ENCODE measurements around the gene WNT7B. TPM values are rescaled to one million over a fixed set of nuclear protein-coding genes. Genes with fewer than 3 reads are reported as not detected.

Gene WNT7B
- total RNA-seq, 4 donors from 2014 or later, result not detected

DNA sequence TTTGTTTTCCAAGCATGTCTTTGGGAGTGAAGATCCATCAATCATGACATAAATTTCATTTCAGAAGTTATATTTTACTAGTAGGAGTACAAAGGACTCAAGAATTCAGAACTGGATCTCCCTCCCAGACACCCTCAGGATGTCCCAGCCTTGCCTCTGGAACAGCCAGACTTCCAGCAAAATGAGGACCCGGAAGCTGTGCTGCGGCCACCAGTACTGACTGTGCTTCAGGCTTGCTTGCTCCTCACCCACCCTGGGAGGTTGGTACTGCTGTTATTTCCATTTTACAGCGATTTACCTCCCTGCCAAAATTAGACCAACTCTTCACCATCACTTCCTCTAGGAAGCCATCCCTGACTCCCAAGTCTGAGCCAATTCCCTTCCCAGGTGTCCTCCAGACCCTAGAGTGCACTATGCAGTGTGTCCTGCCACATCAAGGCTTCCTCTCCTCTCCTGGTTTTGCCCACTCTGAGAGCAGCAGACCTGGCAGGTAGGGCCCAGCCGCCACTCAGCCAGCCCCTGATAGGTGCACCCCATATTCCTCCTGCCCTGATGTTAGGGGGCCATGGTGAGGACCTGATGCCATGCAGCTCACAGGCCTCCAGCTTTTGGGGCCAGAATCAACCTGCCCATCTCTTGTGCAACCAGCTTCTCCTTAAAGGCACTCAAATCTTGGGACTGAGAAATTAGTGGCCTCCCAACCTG is 47.3 kb upstream of the WNT7B start:
- 79 to 92% methylated on average over 2 to 4 of the region's 4 CpGs for WGBS, 2 donors (ENCODE audit: low coverage in 1 of 2)
- DNase-seq, result no peak
- in situ Hi-C loops (cut with MboI; ENCODE audit: low pct_ligation_motif_present in 1 of 4, low pct_unique_long_range_greater_than_20kb in 1 of 4, low sequenced_read_pairs in 3 of 4), result loop anchor here in 1 of 4 donors (25.0 kb wide), 1 partner anchor 288 kb away; no protein-coding TSS in a partner anchor

DNA sequence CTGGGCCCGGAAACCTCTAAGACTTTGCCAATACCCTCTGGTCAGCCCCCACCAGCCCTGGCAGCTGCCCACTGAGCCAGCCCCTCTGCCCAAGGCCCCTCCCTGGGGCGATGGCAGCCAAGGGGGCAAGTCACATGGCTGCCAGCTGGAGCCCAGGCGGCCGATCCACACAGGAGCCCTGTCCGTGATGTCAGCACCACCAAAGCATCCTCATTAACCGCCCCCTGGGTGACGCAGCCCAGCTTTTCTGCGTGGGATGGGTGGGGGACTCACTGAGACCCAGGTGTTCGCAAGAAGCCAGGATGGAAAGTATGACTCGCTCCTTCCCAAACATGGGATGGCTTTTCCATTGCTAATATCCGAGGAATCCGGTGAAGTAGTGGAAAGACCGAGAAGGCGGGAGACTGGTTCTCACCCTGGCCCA is 46.6 kb upstream of the WNT7B start:
- DNase-seq, result peak; percentile 9
- WGBS, 2 donors (ENCODE audit: low coverage in 1 of 2), result 71 to 81% methylated on average over 4 to 14 of the region's 14 CpGs
- TF ChIP-seq POLR2A (IDR thresholded peaks at IDR 0.05) (no peak), POLR2AphosphoS5 (IDR thresholded peaks at IDR 0.05) (peak in 1 of 3 donors; percentile 44)
- no peaks in the 10 kb centered on the region for H3K36me3 ChIP-seq
- no peak overlapping the region for H3K4me3 ChIP-seq
- in situ Hi-C loops (cut with MboI; ENCODE audit: low pct_ligation_motif_present in 1 of 4, low pct_unique_long_range_greater_than_20kb in 1 of 4, low sequenced_read_pairs in 3 of 4), result loop anchor here in 1 of 4 donors (25.0 kb wide), 1 partner anchor 289 kb away; no protein-coding TSS in a partner anchor
- H3K27me3 ChIP-seq, result no peaks in the 10 kb centered on the region
- intact Hi-C loops (cut with DNase I; ENCODE audit: low total_unique reads), result no loop called here
- peaks cover 7 to 14% (median 13%) of the 10 kb centered on the region in 4 donors for H3K4me1 ChIP-seq
- H3K9me3 ChIP-seq, result no peaks in the 10 kb centered on the region
- peak overlapping the region in 1 of 4 donors; percentile 18 for H3K27ac ChIP-seq

More for the DNA sequence above, 47.3 kb upstream of the WNT7B start:
- intact Hi-C loops (cut with DNase I; ENCODE audit: low total_unique reads), result no loop called here
- H3K4me1 ChIP-seq, result peaks cover 7 to 14% (median 13%) of the 10 kb centered on the region in 4 donors
- no peak for TF ChIP-seq EP300 (IDR thresholded peaks at IDR 0.05; ENCODE audit: low read depth)
- TF ChIP-seq, protein P1, sequence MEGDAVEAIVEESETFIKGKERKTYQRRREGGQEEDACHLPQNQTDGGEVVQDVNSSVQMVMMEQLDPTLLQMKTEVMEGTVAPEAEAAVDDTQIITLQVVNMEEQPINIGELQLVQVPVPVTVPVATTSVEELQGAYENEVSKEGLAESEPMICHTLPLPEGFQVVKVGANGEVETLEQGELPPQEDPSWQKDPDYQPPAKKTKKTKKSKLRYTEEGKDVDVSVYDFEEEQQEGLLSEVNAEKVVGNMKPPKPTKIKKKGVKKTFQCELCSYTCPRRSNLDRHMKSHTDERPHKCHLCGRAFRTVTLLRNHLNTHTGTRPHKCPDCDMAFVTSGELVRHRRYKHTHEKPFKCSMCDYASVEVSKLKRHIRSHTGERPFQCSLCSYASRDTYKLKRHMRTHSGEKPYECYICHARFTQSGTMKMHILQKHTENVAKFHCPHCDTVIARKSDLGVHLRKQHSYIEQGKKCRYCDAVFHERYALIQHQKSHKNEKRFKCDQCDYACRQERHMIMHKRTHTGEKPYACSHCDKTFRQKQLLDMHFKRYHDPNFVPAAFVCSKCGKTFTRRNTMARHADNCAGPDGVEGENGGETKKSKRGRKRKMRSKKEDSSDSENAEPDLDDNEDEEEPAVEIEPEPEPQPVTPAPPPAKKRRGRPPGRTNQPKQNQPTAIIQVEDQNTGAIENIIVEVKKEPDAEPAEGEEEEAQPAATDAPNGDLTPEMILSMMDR (IDR thresholded peaks at IDR 0.05), result no peak
- TF ChIP-seq POLR2AphosphoS5 (IDR thresholded peaks at IDR 0.05), result no peak
- TF ChIP-seq POLR2A (IDR thresholded peaks at IDR 0.05), result no peak
- H3K9me3 ChIP-seq, result no peaks in the 10 kb centered on the region
- H3K27me3 ChIP-seq, result no peaks in the 10 kb centered on the region
- H3K4me3 ChIP-seq, result no peak overlapping the region
- no peaks in the 10 kb centered on the region for H3K36me3 ChIP-seq
- H3K27ac ChIP-seq, result peak overlapping the region in 1 of 4 donors; percentile 34

DNA sequence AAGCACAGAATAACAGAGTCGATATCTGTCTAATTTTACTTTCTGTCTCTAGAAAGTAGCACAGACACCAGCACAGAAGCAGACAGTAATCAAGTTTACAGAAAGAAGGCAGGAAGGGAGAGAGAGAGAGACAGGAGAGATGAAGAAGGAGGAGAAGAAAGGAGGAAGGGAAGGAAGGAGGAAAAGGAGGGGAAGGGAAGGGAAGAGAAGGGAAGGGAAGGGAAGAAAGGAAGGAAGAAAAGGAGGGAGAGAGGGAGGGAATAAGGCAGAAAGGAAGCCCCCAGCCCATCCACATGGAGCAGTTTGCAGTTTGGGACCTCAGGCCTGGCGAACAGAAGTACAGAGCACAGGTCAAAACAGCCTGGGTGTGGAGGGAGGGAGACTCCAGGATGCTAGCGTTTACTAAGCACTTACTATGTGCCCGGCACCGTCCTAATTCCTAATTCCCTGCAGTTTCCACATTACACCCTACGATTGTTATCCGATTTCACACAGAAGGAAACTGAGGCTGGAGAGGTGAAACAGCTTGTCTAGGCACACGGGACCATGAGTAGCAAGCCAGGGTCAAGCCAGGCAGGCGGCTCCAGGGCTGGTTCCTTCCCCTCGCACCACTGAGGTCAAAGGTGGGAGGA is 46.0 kb upstream of the WNT7B start:
- H3K4me3 ChIP-seq, result no peak overlapping the region
- DNase-seq, result peak; percentile 2
- no peaks in the 10 kb centered on the region for H3K36me3 ChIP-seq
- 83 to 88% methylated on average over 1 to 10 of the region's 10 CpGs for WGBS, 2 donors (ENCODE audit: low coverage in 1 of 2)
- H3K27me3 ChIP-seq, result no peaks in the 10 kb centered on the region
- in situ Hi-C loops (cut with MboI; ENCODE audit: low pct_ligation_motif_present in 1 of 4, low pct_unique_long_range_greater_than_20kb in 1 of 4, low sequenced_read_pairs in 3 of 4) (loop anchor here in 1 of 4 donors (25.0 kb wide), 1 partner anchor 289 kb away; no protein-coding TSS in a partner anchor), intact Hi-C loops (cut with DNase I; ENCODE audit: low total_unique reads) (no loop called here)
- H3K27ac ChIP-seq, result peak overlapping the region in 1 of 4 donors; percentile 18
- TF ChIP-seq, protein P1 (IDR thresholded peaks at IDR 0.05), result no peak
- no peak for TF ChIP-seq POLR2AphosphoS5 (IDR thresholded peaks at IDR 0.05)
- no peak for TF ChIP-seq POLR2A (IDR thresholded peaks at IDR 0.05)
- TF ChIP-seq EP300 (IDR thresholded peaks at IDR 0.05; ENCODE audit: low read depth), result no peak
- peaks cover 7 to 14% (median 13%) of the 10 kb centered on the region in 4 donors for H3K4me1 ChIP-seq
- no peaks in the 10 kb centered on the region for H3K9me3 ChIP-seq

DNA sequence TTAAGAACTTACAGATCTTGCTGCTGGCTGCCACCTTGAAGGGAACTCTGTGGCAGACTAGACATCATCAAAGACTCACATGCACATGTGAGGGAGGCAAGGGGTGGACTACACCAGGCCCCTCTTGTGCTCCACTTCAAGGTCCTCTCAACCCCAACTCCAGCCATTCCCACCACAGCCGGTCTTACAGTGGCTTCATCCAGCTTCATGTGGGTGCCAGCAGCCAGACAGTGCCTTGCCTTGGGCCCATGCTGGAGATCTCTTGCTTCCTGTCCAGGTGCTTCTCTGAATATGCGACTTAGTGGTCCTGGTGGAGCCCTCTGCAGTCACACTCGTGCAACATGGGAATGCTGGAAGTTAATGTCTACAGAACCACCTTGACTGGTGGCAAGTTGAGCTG is 44.6 kb upstream of the WNT7B start:
- Histone ChIP-seq H3K4me3 (no peak overlapping the region), H3K27me3 (no peaks in the 10 kb centered on the region), H3K36me3 (no peaks in the 10 kb centered on the region), H3K4me1 (peaks cover under 1 to 3% (median 2%) of the 10 kb centered on the region in 4 donors), H3K9me3 (no peaks in the 10 kb centered on the region), H3K27ac (no peak overlapping the region)
- in situ Hi-C loops (cut with MboI; ENCODE audit: low pct_ligation_motif_present in 1 of 4, low pct_unique_long_range_greater_than_20kb in 1 of 4, low sequenced_read_pairs in 3 of 4), result loop anchor here in 1 of 4 donors (25.0 kb wide), 1 partner anchor 291 kb away; no protein-coding TSS in a partner anchor
- TF ChIP-seq EP300 (IDR thresholded peaks at IDR 0.05; ENCODE audit: low read depth) (no peak), POLR2AphosphoS5 (IDR thresholded peaks at IDR 0.05) (no peak), POLR2A (IDR thresholded peaks at IDR 0.05) (no peak)
- TF ChIP-seq, protein P1 (IDR thresholded peaks at IDR 0.05), result no peak
- 76% methylated on average over 3 of the region's 3 CpGs; no CpG with 5 or more reads in 1 of the 2 donors for WGBS, 2 donors (ENCODE audit: low coverage in 1 of 2)
- intact Hi-C loops (cut with DNase I; ENCODE audit: low total_unique reads), result no loop called here
- DNase-seq, result peak; percentile 0

All from transverse colon (tissue), 4 donors.